ENCODE measurements around the gene TSC22D2.

Gene TSC22D2

GRCh38 chr3:150410311-150411105, 2.4 kb downstream of the TSC22D2 start:
- H3K4me3 ChIP-seq: peak overlapping the region; percentile 90 to 93
- intact Hi-C loops (cut with DNase I; ENCODE audit: low total_unique reads): loop anchor here (2.0 to 5.0 kb wide), 2 partner anchors 84 to 183 kb away; no protein-coding TSS in a partner anchor
- no peaks in the 10 kb centered on the region for H3K27me3 ChIP-seq
- DNase-seq: peak; percentile 44 to 77
- H3K4me1 ChIP-seq: peaks cover 0 to 32% (median 4%) of the 10 kb centered on the region in 4 donors
- TF ChIP-seq, protein P1, sequence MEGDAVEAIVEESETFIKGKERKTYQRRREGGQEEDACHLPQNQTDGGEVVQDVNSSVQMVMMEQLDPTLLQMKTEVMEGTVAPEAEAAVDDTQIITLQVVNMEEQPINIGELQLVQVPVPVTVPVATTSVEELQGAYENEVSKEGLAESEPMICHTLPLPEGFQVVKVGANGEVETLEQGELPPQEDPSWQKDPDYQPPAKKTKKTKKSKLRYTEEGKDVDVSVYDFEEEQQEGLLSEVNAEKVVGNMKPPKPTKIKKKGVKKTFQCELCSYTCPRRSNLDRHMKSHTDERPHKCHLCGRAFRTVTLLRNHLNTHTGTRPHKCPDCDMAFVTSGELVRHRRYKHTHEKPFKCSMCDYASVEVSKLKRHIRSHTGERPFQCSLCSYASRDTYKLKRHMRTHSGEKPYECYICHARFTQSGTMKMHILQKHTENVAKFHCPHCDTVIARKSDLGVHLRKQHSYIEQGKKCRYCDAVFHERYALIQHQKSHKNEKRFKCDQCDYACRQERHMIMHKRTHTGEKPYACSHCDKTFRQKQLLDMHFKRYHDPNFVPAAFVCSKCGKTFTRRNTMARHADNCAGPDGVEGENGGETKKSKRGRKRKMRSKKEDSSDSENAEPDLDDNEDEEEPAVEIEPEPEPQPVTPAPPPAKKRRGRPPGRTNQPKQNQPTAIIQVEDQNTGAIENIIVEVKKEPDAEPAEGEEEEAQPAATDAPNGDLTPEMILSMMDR (IDR thresholded peaks at IDR 0.05): no peak
- H3K9me3 ChIP-seq: no peaks in the 10 kb centered on the region
- H3K36me3 ChIP-seq: no peaks in the 10 kb centered on the region
- H3K27ac ChIP-seq: peak overlapping the region; percentile 100

GRCh38 chr3:150411106-150411460, 3.0 kb downstream of the TSC22D2 start:
- intact Hi-C loops (cut with DNase I; ENCODE audit: low total_unique reads): loop anchor here (2.0 to 5.0 kb wide), 2 partner anchors 84 to 184 kb away; no protein-coding TSS in a partner anchor
- TF ChIP-seq, protein P1 (IDR thresholded peaks at IDR 0.05): no peak
- no peak for DNase-seq

GRCh38 chr3:150411546-150411945, 3.4 kb downstream of the TSC22D2 start:
- Histone ChIP-seq H3K27me3 (no peaks in the 10 kb centered on the region), H3K36me3 (no peaks in the 10 kb centered on the region), H3K27ac (peak overlapping the region; percentile 100), H3K4me1 (peaks cover 0 to 42% (median 10%) of the 10 kb centered on the region in 4 donors), H3K9me3 (no peaks in the 10 kb centered on the region), H3K4me3 (peak overlapping the region; percentile 90 to 93)
- intact Hi-C loops (cut with DNase I; ENCODE audit: low total_unique reads): loop anchor here (2.0 to 5.0 kb wide), 2 partner anchors 83 to 184 kb away; no protein-coding TSS in a partner anchor
- TF ChIP-seq, protein P1 (IDR thresholded peaks at IDR 0.05): no peak
- no peak for DNase-seq

More at GRCh38 chr3:150411106-150411460, 3.0 kb downstream of the TSC22D2 start:
- Histone ChIP-seq H3K27me3 (no peaks in the 10 kb centered on the region), H3K27ac (peak overlapping the region; percentile 100), H3K9me3 (no peaks in the 10 kb centered on the region), H3K4me3 (peak overlapping the region; percentile 90 to 93), H3K36me3 (no peaks in the 10 kb centered on the region), H3K4me1 (peaks cover 0 to 38% (median 7%) of the 10 kb centered on the region in 4 donors)

DNA sequence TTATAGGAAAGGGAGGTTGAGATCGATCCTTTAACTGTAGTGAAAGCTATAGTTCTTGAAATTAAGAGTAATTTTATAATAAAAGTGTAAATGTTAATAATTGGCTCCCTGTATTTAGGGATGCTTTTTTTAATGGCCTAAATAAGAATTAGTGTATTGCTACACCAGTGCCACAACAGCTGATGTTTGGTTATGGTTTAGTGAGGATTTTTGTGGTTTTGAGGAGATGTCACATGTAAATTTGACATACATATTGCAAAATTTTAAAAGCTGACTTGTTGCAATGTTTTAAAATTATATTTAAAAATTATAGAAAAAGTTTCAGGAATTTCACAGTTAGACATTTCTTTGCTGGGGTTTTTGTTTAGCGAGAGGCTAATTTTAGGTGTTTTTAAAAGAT, 3.9 kb downstream of the TSC22D2 start:
- no peak for DNase-seq
- intact Hi-C loops (cut with DNase I; ENCODE audit: low total_unique reads): loop anchor here (2.0 to 5.0 kb wide), 2 partner anchors 83 to 185 kb away; no protein-coding TSS in a partner anchor
- Histone ChIP-seq H3K4me1 (peaks cover 0 to 42% (median 10%) of the 10 kb centered on the region in 4 donors), H3K27ac (peak overlapping the region; percentile 100), H3K9me3 (no peaks in the 10 kb centered on the region), H3K27me3 (no peaks in the 10 kb centered on the region), H3K4me3 (peak overlapping the region; percentile 90 to 93), H3K36me3 (no peaks in the 10 kb centered on the region)
- TF ChIP-seq, protein P1 (IDR thresholded peaks at IDR 0.05): no peak

DNA sequence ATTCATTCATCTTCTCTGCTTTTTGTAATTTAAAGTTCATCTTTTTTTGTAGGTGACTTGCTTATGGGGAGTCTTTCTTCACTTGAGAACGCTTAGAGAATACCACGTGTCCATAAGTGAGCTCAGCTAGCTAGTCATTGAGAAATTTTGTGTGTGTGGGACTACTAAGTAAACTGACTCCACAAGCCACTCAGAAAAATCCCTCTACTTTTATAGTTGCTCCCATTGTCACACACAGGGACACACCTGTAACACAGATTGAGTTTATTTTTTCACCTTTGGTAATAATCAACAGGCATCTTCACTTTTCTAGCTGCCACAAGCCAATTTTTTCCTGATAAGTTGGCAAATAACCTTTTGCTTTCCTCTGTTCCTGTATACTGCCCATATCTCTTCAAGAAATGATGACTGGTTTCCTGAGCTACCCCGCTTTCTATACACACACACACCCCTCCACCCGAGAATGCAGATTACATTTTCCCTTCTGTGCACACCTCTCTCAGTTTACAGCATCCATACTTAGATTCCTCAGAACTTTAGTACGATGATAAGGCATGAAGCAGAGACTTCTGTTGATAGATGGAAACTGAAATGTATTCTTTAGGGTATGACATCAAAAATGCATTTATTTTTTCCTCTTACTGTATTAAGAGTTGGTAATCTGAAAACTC, 4.6 kb downstream of the TSC22D2 start:
- no peaks in the 10 kb centered on the region for H3K9me3 ChIP-seq
- TF ChIP-seq, protein P1 (IDR thresholded peaks at IDR 0.05): no peak
- H3K36me3 ChIP-seq: no peaks in the 10 kb centered on the region
- DNase-seq: no peak
- intact Hi-C loops (cut with DNase I; ENCODE audit: low total_unique reads): loop anchor here (5.0 kb wide), 1 partner anchor 185 kb away; no protein-coding TSS in a partner anchor
- no peaks in the 10 kb centered on the region for H3K27me3 ChIP-seq
- H3K27ac ChIP-seq: peak overlapping the region; percentile 23 to 31
- peak overlapping the region; percentile 90 to 93 for H3K4me3 ChIP-seq
- H3K4me1 ChIP-seq: peaks cover 0 to 49% (median 15%) of the 10 kb centered on the region in 4 donors

Data from tibial artery (tissue), 4 donors.